ENCODE data around the gene EHMT1.

GRCh38 chr9:137589441-137590122 lies 29.2 kb upstream of the EHMT1 start:
- no peak for TF ChIP-seq CTCF (IDR thresholded peaks at IDR 0.05)
- no peak for TF ChIP-seq POLR2A (IDR thresholded peaks at IDR 0.05)
- no peak for TF ChIP-seq EP300 (IDR thresholded peaks at IDR 0.05)
